Loucy (cell line): ENCODE data around the gene CERS6.

Experiments
- EZH2phosphoT487 ChIP-seq: fragments of 200-600 bp; IDR thresholded peaks from 2 replicates; pipeline ENCODE4 v1.6.1; 2018; ENCODE audit warnings: antibody characterized with exemption, mild to moderate bottlenecking, moderate library complexity, borderline replicate concordance
- TF ChIP-seq, protein P1 (sequence below): fragments of 200-600 bp; sonication (generic); conservative IDR thresholded peaks from 2 replicates; pipeline ENCODE4 v1.5.1; 2014; ENCODE audit warnings: mild to moderate bottlenecking, antibody characterized with exemption, low read length

- TF ChIP-seq, protein P1, sequence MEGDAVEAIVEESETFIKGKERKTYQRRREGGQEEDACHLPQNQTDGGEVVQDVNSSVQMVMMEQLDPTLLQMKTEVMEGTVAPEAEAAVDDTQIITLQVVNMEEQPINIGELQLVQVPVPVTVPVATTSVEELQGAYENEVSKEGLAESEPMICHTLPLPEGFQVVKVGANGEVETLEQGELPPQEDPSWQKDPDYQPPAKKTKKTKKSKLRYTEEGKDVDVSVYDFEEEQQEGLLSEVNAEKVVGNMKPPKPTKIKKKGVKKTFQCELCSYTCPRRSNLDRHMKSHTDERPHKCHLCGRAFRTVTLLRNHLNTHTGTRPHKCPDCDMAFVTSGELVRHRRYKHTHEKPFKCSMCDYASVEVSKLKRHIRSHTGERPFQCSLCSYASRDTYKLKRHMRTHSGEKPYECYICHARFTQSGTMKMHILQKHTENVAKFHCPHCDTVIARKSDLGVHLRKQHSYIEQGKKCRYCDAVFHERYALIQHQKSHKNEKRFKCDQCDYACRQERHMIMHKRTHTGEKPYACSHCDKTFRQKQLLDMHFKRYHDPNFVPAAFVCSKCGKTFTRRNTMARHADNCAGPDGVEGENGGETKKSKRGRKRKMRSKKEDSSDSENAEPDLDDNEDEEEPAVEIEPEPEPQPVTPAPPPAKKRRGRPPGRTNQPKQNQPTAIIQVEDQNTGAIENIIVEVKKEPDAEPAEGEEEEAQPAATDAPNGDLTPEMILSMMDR: no peak
- TF ChIP-seq EZH2phosphoT487: no peak
Observed at GRCh38 chr2:168500516-168500915, 44.4 kb downstream of the CERS6 start.
